ENCODE measurements around the gene RRAGC. TPM values are rescaled to one million over a fixed set of nuclear protein-coding genes. Genes with fewer than 3 reads are reported as not detected.

Gene RRAGC
- total and polyA plus RNA-seq, 2 experiments from 2014 or later = 9.3 to 12.8 TPM

DNA sequence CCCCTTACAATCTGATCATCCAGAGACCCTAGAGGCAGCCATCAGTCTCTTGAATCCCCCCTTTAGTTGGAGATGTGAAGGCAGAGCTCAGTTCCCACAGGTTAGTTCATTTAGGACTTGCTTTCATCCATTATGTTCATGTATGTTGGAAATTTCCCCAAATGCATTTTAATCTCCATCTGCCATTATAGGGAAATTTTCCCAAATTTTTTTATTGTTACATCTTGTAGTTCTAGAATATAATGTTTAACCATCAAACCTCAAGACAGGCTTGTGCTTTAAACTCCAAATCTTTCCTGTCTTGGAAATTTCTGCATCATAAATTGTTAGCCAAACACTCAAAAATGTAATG lies 68.4 kb downstream of the RRAGC start:
- H3K27me3 Mint-ChIP-seq (ENCODE audit: insufficient read depth, low read depth, poor library complexity) = peaks cover 6% of the 10 kb centered on the region
- no peaks in the 10 kb centered on the region for H4K20me1 ChIP-seq (replicated peaks; ENCODE audit: insufficient read depth)
- DNase-seq (ENCODE audit: low spot score) (no peak), ATAC-seq (no peak)
- peaks cover 32% of the 10 kb centered on the region for H3K4me1 ChIP-seq (ENCODE audit: insufficient read depth)
- H3K4me3 Mint-ChIP-seq = no peak overlapping the region
- H2AFZ ChIP-seq = no peak overlapping the region
- TF ChIP-seq, protein P1, sequence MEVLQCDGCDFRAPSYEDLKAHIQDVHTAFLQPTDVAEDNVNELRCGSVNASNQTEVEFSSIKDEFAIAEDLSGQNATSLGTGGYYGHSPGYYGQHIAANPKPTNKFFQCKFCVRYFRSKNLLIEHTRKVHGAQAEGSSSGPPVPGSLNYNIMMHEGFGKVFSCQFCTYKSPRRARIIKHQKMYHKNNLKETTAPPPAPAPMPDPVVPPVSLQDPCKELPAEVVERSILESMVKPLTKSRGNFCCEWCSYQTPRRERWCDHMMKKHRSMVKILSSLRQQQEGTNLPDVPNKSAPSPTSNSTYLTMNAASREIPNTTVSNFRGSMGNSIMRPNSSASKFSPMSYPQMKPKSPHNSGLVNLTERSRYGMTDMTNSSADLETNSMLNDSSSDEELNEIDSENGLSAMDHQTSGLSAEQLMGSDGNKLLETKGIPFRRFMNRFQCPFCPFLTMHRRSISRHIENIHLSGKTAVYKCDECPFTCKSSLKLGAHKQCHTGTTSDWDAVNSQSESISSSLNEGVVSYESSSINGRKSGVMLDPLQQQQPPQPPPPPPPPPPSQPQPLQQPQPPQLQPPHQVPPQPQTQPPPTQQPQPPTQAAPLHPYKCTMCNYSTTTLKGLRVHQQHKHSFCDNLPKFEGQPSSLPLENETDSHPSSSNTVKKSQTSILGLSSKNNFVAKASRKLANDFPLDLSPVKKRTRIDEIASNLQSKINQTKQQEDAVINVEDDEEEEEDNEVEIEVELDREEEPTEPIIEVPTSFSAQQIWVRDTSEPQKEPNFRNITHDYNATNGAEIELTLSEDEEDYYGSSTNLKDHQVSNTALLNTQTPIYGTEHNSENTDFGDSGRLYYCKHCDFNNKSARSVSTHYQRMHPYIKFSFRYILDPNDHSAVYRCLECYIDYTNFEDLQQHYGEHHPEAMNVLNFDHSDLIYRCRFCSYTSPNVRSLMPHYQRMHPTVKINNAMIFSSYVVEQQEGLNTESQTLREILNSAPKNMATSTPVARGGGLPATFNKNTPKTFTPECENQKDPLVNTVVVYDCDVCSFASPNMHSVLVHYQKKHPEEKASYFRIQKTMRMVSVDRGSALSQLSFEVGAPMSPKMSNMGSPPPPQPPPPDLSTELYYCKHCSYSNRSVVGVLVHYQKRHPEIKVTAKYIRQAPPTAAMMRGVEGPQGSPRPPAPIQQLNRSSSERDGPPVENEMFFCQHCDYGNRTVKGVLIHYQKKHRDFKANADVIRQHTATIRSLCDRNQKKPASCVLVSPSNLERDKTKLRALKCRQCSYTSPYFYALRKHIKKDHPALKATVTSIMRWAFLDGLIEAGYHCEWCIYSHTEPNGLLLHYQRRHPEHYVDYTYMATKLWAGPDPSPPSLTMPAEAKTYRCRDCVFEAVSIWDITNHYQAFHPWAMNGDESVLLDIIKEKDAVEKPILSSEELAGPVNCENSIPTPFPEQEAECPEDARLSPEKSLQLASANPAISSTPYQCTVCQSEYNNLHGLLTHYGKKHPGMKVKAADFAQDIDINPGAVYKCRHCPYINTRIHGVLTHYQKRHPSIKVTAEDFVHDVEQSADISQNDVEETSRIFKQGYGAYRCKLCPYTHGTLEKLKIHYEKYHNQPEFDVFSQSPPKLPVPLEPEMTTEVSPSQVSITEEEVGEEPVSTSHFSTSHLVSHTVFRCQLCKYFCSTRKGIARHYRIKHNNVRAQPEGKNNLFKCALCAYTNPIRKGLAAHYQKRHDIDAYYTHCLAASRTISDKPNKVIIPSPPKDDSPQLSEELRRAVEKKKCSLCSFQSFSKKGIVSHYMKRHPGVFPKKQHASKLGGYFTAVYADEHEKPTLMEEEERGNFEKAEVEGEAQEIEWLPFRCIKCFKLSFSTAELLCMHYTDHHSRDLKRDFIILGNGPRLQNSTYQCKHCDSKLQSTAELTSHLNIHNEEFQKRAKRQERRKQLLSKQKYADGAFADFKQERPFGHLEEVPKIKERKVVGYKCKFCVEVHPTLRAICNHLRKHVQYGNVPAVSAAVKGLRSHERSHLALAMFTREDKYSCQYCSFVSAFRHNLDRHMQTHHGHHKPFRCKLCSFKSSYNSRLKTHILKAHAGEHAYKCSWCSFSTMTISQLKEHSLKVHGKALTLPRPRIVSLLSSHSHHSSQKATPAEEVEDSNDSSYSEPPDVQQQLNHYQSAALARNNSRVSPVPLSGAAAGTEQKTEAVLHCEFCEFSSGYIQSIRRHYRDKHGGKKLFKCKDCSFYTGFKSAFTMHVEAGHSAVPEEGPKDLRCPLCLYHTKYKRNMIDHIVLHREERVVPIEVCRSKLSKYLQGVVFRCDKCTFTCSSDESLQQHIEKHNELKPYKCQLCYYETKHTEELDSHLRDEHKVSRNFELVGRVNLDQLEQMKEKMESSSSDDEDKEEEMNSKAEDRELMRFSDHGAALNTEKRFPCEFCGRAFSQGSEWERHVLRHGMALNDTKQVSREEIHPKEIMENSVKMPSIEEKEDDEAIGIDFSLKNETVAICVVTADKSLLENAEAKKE (CRISPR knock-in tag; IDR thresholded peaks at IDR 0.05) = no peak
- TF ChIP-seq ZNF331 (CRISPR knock-in tag; IDR thresholded peaks at IDR 0.05; ENCODE audit: low read depth) (no peak), JUNB (IDR thresholded peaks at IDR 0.05; ENCODE audit: unreplicated experiment) (no peak), EZH2 (IDR thresholded peaks at IDR 0.05; ENCODE audit: low read depth, unreplicated experiment) (no peak), NANOG (IDR thresholded peaks at IDR 0.05; ENCODE audit: borderline replicate concordance) (no peak), POLR2AphosphoS5 (IDR thresholded peaks at IDR 0.05; ENCODE audit: low read depth) (no peak), STAT1 (IDR thresholded peaks at IDR 0.05; ENCODE audit: unreplicated experiment) (no peak), ZNF114 (CRISPR knock-in tag; IDR thresholded peaks at IDR 0.05) (no peak), CREB1 (CRISPR knock-in tag; IDR thresholded peaks at IDR 0.05; ENCODE audit: low read depth) (no peak), EZH2phosphoT487 (IDR thresholded peaks at IDR 0.05; ENCODE audit: unreplicated experiment) (no peak)
- TF ChIP-seq, protein P2, sequence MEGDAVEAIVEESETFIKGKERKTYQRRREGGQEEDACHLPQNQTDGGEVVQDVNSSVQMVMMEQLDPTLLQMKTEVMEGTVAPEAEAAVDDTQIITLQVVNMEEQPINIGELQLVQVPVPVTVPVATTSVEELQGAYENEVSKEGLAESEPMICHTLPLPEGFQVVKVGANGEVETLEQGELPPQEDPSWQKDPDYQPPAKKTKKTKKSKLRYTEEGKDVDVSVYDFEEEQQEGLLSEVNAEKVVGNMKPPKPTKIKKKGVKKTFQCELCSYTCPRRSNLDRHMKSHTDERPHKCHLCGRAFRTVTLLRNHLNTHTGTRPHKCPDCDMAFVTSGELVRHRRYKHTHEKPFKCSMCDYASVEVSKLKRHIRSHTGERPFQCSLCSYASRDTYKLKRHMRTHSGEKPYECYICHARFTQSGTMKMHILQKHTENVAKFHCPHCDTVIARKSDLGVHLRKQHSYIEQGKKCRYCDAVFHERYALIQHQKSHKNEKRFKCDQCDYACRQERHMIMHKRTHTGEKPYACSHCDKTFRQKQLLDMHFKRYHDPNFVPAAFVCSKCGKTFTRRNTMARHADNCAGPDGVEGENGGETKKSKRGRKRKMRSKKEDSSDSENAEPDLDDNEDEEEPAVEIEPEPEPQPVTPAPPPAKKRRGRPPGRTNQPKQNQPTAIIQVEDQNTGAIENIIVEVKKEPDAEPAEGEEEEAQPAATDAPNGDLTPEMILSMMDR (conservative IDR thresholded peaks at IDR 0.05; ENCODE audit: low read depth in 2 of 2) = no peak
- TF ChIP-seq, protein P3, sequence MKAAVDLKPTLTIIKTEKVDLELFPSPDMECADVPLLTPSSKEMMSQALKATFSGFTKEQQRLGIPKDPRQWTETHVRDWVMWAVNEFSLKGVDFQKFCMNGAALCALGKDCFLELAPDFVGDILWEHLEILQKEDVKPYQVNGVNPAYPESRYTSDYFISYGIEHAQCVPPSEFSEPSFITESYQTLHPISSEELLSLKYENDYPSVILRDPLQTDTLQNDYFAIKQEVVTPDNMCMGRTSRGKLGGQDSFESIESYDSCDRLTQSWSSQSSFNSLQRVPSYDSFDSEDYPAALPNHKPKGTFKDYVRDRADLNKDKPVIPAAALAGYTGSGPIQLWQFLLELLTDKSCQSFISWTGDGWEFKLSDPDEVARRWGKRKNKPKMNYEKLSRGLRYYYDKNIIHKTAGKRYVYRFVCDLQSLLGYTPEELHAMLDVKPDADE (IDR thresholded peaks at IDR 0.05) = no peak
- TF ChIP-seq, protein P4, sequence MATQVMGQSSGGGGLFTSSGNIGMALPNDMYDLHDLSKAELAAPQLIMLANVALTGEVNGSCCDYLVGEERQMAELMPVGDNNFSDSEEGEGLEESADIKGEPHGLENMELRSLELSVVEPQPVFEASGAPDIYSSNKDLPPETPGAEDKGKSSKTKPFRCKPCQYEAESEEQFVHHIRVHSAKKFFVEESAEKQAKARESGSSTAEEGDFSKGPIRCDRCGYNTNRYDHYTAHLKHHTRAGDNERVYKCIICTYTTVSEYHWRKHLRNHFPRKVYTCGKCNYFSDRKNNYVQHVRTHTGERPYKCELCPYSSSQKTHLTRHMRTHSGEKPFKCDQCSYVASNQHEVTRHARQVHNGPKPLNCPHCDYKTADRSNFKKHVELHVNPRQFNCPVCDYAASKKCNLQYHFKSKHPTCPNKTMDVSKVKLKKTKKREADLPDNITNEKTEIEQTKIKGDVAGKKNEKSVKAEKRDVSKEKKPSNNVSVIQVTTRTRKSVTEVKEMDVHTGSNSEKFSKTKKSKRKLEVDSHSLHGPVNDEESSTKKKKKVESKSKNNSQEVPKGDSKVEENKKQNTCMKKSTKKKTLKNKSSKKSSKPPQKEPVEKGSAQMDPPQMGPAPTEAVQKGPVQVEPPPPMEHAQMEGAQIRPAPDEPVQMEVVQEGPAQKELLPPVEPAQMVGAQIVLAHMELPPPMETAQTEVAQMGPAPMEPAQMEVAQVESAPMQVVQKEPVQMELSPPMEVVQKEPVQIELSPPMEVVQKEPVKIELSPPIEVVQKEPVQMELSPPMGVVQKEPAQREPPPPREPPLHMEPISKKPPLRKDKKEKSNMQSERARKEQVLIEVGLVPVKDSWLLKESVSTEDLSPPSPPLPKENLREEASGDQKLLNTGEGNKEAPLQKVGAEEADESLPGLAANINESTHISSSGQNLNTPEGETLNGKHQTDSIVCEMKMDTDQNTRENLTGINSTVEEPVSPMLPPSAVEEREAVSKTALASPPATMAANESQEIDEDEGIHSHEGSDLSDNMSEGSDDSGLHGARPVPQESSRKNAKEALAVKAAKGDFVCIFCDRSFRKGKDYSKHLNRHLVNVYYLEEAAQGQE (IDR thresholded peaks at IDR 0.05; ENCODE audit: unreplicated experiment) = no peak
- no peak overlapping the region for H3K4me2 ChIP-seq
- 0 out of 2 replicates have a peak, but pooled peaks cover 4% of the 10 kb centered on the region for H3F3A ChIP-seq (replicated peaks; ENCODE audit: low read depth)
- no peaks in the 10 kb centered on the region for H3K79me2 ChIP-seq (replicated peaks; ENCODE audit: insufficient read depth)
- H3K4me1 Mint-ChIP-seq = peaks cover 32% of the 10 kb centered on the region
- H3K36me3 ChIP-seq (ENCODE audit: insufficient read depth) = 0 out of 2 replicates have a peak, but pooled peaks cover 4% of the 10 kb centered on the region
- no peaks in the 10 kb centered on the region for H3K36me3 Mint-ChIP-seq (ENCODE audit: low read depth)
- no peaks in the 10 kb centered on the region for H3K27me3 ChIP-seq (ENCODE audit: insufficient read depth)
- H3K27ac ChIP-seq (ENCODE audit: low read depth) = no peak overlapping the region
- H3K9me3 Mint-ChIP-seq = no peaks in the 10 kb centered on the region
- H3K27ac Mint-ChIP-seq = no peak overlapping the region
- H3K9me2 ChIP-seq (ENCODE audit: insufficient read depth) = no peaks in the 10 kb centered on the region
- no peak overlapping the region for H3K4me3 ChIP-seq
